ENCODE measurements around the gene TRIM37.

TRIM37 gene

DNA sequence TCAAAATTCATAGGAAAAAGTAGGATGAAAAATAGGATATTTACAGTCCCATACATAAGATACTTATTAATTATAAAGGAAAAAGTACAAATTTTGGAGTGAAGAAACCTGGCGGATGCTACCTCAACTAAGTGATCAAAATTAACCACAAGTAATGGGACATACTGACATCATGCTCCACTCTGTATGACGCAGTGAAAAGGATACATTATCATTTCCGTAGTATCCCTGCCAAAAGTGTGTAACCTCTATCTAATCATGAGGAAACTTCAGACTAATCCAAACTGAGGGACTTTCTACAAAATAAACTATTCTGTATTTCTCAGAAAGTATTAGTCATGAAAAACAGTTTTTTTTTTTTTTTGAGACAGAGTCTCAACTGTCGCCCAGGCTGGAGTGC, 60.5 kb downstream of the TRIM37 start:
- TF ChIP-seq, protein P1, sequence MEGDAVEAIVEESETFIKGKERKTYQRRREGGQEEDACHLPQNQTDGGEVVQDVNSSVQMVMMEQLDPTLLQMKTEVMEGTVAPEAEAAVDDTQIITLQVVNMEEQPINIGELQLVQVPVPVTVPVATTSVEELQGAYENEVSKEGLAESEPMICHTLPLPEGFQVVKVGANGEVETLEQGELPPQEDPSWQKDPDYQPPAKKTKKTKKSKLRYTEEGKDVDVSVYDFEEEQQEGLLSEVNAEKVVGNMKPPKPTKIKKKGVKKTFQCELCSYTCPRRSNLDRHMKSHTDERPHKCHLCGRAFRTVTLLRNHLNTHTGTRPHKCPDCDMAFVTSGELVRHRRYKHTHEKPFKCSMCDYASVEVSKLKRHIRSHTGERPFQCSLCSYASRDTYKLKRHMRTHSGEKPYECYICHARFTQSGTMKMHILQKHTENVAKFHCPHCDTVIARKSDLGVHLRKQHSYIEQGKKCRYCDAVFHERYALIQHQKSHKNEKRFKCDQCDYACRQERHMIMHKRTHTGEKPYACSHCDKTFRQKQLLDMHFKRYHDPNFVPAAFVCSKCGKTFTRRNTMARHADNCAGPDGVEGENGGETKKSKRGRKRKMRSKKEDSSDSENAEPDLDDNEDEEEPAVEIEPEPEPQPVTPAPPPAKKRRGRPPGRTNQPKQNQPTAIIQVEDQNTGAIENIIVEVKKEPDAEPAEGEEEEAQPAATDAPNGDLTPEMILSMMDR (IDR thresholded peaks at IDR 0.05; ENCODE audit: insufficient read depth, low read depth, low read length, missing control alignments), result no peak
- H3K4me3 ChIP-seq (ENCODE audit: low read depth, low read length), result no peak overlapping the region
- DNase-seq (ENCODE audit: low read depth), result no peak

DNA sequence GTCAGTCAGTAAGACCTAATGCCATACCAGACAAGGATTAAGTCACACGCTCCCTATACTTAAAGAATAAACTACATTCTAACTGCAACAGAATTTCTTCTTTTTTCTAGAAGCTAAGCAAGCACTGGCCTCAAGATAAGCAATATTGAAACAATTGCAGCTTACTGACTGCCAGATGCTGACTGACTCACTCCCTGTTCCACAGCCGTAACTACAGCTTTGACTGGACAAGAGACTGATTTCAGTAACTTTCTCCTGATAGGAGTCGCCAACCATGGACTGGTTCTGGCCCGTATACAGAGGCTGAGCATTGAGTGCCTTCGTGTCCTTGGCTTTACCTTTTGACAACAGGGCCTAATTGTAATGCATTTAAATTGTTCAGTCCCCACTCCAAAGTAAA, 67.9 kb downstream of the TRIM37 start:
- H3K4me3 ChIP-seq (ENCODE audit: low read depth, low read length), result no peak overlapping the region
- TF ChIP-seq, protein P1 (IDR thresholded peaks at IDR 0.05; ENCODE audit: insufficient read depth, low read depth, low read length, missing control alignments), result no peak
- DNase-seq (ENCODE audit: low read depth), result peak; percentile 12

DNA sequence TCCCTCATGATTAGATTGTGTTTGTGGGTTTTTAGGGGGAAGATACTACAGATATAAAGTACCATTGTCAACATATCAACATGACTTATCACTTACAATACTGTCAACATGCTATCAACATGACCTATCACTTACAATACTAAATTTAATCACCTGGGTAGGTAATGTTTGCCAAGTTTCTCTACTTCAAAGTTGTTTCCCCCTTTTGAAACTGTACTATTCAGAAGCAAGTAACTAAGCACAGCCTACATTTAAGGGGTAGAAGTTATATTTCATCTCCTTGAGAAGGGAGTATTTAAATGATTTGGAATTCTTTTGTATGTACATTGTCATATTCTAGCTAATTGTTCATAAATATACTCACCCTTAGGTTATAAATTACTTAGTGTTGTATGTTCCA, 68.7 kb downstream of the TRIM37 start:
- TF ChIP-seq, protein P1 (IDR thresholded peaks at IDR 0.05; ENCODE audit: insufficient read depth, low read depth, low read length, missing control alignments), result no peak
- no peak for DNase-seq (ENCODE audit: low read depth)
- no peak overlapping the region for H3K4me3 ChIP-seq (ENCODE audit: low read depth, low read length)

DNA sequence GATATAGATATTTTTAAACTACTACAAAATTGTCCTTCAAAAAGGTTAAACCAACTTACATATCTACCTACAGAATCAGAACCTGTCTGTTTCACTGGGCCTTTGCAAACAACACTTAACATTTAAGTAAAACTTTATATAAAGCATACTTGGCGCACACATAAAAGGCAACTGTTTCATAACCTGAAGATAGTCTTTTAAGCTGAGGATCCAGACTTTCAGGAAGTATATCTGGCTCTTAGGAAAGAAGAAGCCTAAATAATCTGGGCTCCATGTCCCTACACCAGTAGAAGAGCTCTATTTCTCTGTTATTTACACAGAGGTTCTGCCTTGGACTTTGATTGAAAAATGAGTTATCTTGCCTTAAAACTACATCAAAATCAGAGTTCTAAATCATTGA, 75.9 kb downstream of the TRIM37 start:
- H3K4me3 ChIP-seq (ENCODE audit: low read depth, low read length), result no peak overlapping the region
- TF ChIP-seq, protein P1 (IDR thresholded peaks at IDR 0.05; ENCODE audit: insufficient read depth, low read depth, low read length, missing control alignments), result no peak
- no peak for DNase-seq (ENCODE audit: low read depth)

DNA sequence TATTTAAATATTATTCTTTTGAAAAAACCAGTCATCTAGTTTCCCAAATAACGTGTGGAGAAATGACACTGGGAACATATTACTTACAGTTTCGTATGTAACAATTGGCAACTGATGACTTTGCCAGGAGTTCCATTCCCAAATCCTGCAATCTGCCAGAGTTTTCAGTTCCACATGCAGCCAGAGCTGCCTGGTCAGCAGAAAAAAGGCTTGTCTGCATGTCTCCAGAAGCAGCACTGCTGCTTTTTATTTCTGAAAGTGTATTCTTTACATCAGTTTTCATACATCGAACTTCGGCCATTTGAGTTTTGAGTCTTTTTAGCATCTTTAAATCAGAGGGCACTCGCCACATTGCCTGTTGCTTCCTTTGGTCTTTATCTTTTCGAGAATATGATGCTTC, 78.4 kb downstream of the TRIM37 start:
- DNase-seq (ENCODE audit: low read depth), result no peak
- TF ChIP-seq, protein P1 (IDR thresholded peaks at IDR 0.05; ENCODE audit: insufficient read depth, low read depth, low read length, missing control alignments), result no peak

DNA sequence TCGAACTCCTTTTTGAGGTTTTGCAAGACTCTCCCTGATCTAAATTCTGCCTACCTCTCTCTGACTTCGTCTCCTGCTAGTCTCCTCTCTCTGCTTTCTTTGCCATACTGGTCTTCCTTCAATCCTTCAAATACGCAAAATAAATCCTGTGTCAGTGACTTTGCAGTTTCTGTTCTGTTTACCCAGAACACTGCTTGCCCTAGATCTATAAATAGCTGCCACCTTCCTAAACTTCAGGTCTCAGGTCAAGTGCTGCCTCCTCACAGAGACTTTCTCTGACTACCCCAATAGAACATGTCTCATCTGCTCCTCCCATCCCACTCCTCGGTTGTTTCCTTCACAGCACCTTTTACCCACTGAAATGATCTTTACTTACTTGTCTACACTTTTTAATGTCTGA, 78.9 kb downstream of the TRIM37 start:
- H3K4me3 ChIP-seq (ENCODE audit: low read depth, low read length), result no peak overlapping the region
- DNase-seq (ENCODE audit: low read depth), result no peak
- TF ChIP-seq, protein P1 (IDR thresholded peaks at IDR 0.05; ENCODE audit: insufficient read depth, low read depth, low read length, missing control alignments), result no peak

More for the DNA sequence above, 78.4 kb downstream of the TRIM37 start:
- no peak overlapping the region for H3K4me3 ChIP-seq (ENCODE audit: low read depth, low read length)

DNA sequence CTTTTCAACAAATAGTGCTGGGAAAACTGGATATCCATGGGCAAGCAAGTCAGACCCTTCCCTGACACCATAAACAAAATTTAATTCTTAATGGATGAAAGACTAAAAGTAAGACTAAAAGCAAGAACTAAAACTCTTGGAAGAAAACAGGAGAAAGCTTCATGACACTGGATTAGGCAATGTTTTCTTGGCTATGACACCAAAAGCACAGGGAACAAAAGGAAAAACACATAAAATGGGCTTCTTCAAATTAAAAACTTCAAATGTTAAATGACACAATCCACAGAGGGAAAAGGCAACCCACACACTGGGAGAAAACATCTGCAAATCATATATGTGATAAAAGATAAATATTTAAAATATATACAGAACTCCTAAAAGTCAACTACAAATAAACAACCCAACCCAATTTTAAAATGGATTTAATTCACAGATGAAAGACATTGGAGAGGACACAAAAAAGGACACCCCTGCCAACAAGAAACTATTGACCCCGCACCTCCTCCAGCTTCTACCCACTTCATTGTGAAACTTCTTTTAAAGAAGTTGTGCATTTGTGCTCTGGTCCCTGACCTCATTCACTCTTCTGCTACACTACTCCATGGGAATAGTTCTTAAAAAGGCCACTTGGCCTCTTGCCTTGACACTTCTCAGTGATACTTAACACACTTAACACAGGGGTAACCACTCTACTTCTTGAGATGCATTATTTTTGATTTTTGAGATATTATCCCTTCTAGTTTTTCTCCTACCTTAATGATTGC, 80.3 kb downstream of the TRIM37 start:
- no peak overlapping the region for H3K4me3 ChIP-seq (ENCODE audit: low read depth, low read length)
- no peak for DNase-seq (ENCODE audit: low read depth)
- TF ChIP-seq, protein P1 (IDR thresholded peaks at IDR 0.05; ENCODE audit: insufficient read depth, low read depth, low read length, missing control alignments), result no peak
